Hepatocyte (in vitro differentiated cells): Measurements from ENCODE around the gene TEC. TPM values are rescaled to one million over a fixed set of nuclear protein-coding genes. Genes with fewer than 3 reads are reported as not detected.
A peak's percentile ranks its signal among the peaks of the same experiment; 100 is the strongest.

ENCODE experiments used
- DNase-seq: peaks from one replicate; pipeline ENCODE4 v3.0.0-alpha.2; 2016; ENCODE audit warnings: low spot score
- H2AFZ ChIP-seq: fragments of 200-600 bp; sonication (generic); 2 replicates; pipeline ENCODE4 v1.6.0; 2016; ENCODE audit warnings: antibody characterized with exemption, mild to moderate bottlenecking
- H3K27ac ChIP-seq: fragments of 200-600 bp; sonication (generic); 2 replicates; pipeline ENCODE4 v1.5.1; 2016; ENCODE audit warnings: mild to moderate bottlenecking
- H3K27me3 ChIP-seq: fragments of 200-600 bp; sonication (generic); 2 replicates; pipeline ENCODE4 v1.6.1; 2016
- H3K36me3 ChIP-seq: fragments of 200-600 bp; sonication (generic); replicated peaks from 2 replicates; pipeline ENCODE4 v1.5.1; 2016; ENCODE audit warnings: low read depth; ENCODE audit not compliant: insufficient read depth
- H3K4me1 ChIP-seq: fragments of 200-600 bp; sonication (generic); 2 replicates; pipeline ENCODE4 v1.5.1; 2016; ENCODE audit warnings: mild to moderate bottlenecking, moderate library complexity; ENCODE audit not compliant: insufficient read depth
- H3K4me2 ChIP-seq: fragments of 200-600 bp; sonication (generic); 2 replicates; pipeline ENCODE4 v1.6.0; 2016
- H3K4me3 ChIP-seq: fragments of 200-600 bp; sonication (generic); 2 replicates; pipeline ENCODE4 v1.5.1; 2016; ENCODE audit warnings: mild to moderate bottlenecking
- H3K79me2 ChIP-seq: fragments of 200-600 bp; sonication (generic); 2 replicates; pipeline ENCODE4 v1.6.0; 2017; ENCODE audit warnings: mild to moderate bottlenecking
- H3K9me2 ChIP-seq: fragments of 200-600 bp; sonication (generic); replicated peaks from 2 replicates; pipeline ENCODE4 v1.6.0; 2017; ENCODE audit warnings: mild to moderate bottlenecking; ENCODE audit not compliant: insufficient read depth
- H3K9me3 ChIP-seq: fragments of 200-600 bp; sonication (generic); 2 replicates; pipeline ENCODE4 v1.5.1; 2016; ENCODE audit warnings: low read depth, mild to moderate bottlenecking
- H4K20me1 ChIP-seq: fragments of 200-600 bp; sonication (generic); 2 replicates; pipeline ENCODE4 v1.6.0; 2016; ENCODE audit warnings: mild to moderate bottlenecking; ENCODE audit not compliant: insufficient read depth, poor library complexity, severe bottlenecking
- CTCF ChIP-seq: fragments of 200-600 bp; sonication (generic); IDR thresholded peaks from 2 replicates; pipeline ENCODE4 v1.5.1; 2016; ENCODE audit warnings: antibody characterized with exemption, mild to moderate bottlenecking; ENCODE audit not compliant: poor library complexity
- EZH2 ChIP-seq: fragments of 200-600 bp; sonication (generic); IDR thresholded peaks from 2 replicates; pipeline ENCODE4 v1.6.1; 2016; ENCODE audit warnings: antibody characterized with exemption, mild to moderate bottlenecking, borderline replicate concordance
- EZH2phosphoT487 ChIP-seq: fragments of 200-600 bp; sonication (generic); IDR thresholded peaks from one replicate; pipeline ENCODE4 v1.6.1; 2018; ENCODE audit warnings: antibody characterized with exemption, mild to moderate bottlenecking, low read depth, moderate library complexity; ENCODE audit not compliant: unreplicated experiment, severe bottlenecking
- WGBS: methylation state at CpG from one replicate; pipeline ENCODE4 v1.1.6; 2016; ENCODE audit warnings: low lambda C conversion rate; ENCODE audit errors: missing lambda C conversion rate; 5-methylcytosine and 5-hydroxymethylcytosine counted together
- polyA plus RNA-seq: library from polyadenylated mRNA; unstranded; fragments of >200 nt; fragmentation: Nextera tagmentation; extraction: Ambion mirVana; gene quantifications from 2 replicates; pipeline ENCODE4 v1.2.1, GENCODE V29; 2016
- total RNA-seq: library from RNA; depleted of rRNA; stranded (reverse); fragments of >200 nt; gene quantifications from 2 replicates; pipeline ENCODE4 v1.2.3, GENCODE V29; 2014

TEC gene
- total and polyA plus RNA-seq, 2 experiments from 2014 or later = 1.3 to 2.1 TPM

- TF ChIP-seq CTCF = no peak
- no peak for TF ChIP-seq EZH2phosphoT487
- TF ChIP-seq EZH2 = no peak
- H3K79me2 ChIP-seq = no peaks in the 10 kb centered on the region
- no peak overlapping the region for H3K27ac ChIP-seq
- DNase-seq = no peak
- no peak overlapping the region for H3K4me3 ChIP-seq
- 68% methylated on average over 1 of the region's 1 CpG for WGBS
- H3K4me1 ChIP-seq = no peaks in the 10 kb centered on the region
- no peaks in the 10 kb centered on the region for H3K36me3 ChIP-seq
- no peaks in the 10 kb centered on the region for H3K9me3 ChIP-seq
- H3K9me2 ChIP-seq = no peaks in the 10 kb centered on the region
- H3K4me2 ChIP-seq = no peak overlapping the region
- H4K20me1 ChIP-seq = no peaks in the 10 kb centered on the region
- H2AFZ ChIP-seq = no peak overlapping the region
- H3K27me3 ChIP-seq = no peaks in the 10 kb centered on the region
These were observed 159.1 kb downstream of the TEC start for GRCh38 chr4:48110452-48110978.

- no peaks in the 10 kb centered on the region for H3K79me2 ChIP-seq
- H3K4me3 ChIP-seq = no peak overlapping the region
- H2AFZ ChIP-seq = no peak overlapping the region
- no peaks in the 10 kb centered on the region for H3K9me2 ChIP-seq
- no peaks in the 10 kb centered on the region for H3K27me3 ChIP-seq
- no peaks in the 10 kb centered on the region for H4K20me1 ChIP-seq
- WGBS = 62% methylated on average over 5 of the region's 5 CpGs
- no peaks in the 10 kb centered on the region for H3K36me3 ChIP-seq
- no peak overlapping the region for H3K4me2 ChIP-seq
- TF ChIP-seq EZH2 (no peak), CTCF (peak; percentile 63)
- no peaks in the 10 kb centered on the region for H3K9me3 ChIP-seq
- DNase-seq = peak; percentile 71
- H3K27ac ChIP-seq = no peak overlapping the region
- no peaks in the 10 kb centered on the region for H3K4me1 ChIP-seq
These were observed 160.0 kb downstream of the TEC start for GRCh38 chr4:48109413-48110263.

GRCh38 chr4:48108309-48109073 lies 161.1 kb downstream of the TEC start:
- Histone ChIP-seq H3K4me1 (no peaks in the 10 kb centered on the region), H3K9me2 (no peaks in the 10 kb centered on the region), H3K79me2 (no peaks in the 10 kb centered on the region), H3K36me3 (no peaks in the 10 kb centered on the region), H3K4me2 (no peak overlapping the region), H3K27me3 (no peaks in the 10 kb centered on the region), H4K20me1 (no peaks in the 10 kb centered on the region), H2AFZ (no peak overlapping the region), H3K4me3 (no peak overlapping the region), H3K9me3 (no peaks in the 10 kb centered on the region), H3K27ac (no peak overlapping the region)
- TF ChIP-seq CTCF (no peak), EZH2phosphoT487 (no peak)
- WGBS = 90% methylated on average over 2 of the region's 2 CpGs
- no peak for DNase-seq
